Measurements from ENCODE around the gene ITGA7. TPM values are rescaled to one million over a fixed set of nuclear protein-coding genes. Genes with fewer than 3 reads are reported as not detected.

The ITGA7 gene
- total RNA-seq, 1 experiment from 2014 or later = 96.2 TPM

DNA sequence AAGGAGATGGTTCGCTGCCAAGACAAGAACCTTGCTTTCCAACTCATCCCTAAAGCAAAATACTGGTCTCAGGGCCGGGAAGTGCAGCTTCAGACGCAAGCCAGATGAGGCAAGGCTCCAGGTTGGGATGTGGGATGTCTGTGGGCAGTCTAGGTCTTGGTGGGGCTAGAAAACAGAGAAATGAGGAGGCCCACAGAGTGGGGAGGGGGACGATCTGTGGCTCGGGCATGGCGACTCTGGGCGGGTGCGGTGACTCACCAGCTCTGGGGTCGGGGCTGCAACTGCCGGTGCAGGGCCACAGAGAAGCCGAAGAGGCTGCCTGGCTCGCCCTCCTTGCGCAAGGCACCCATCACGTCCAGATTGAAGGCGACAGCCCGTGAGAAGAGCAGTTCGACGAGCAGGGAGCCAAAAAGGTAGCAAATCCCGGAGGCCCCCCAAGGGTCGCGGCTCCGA, 459 bp downstream of the ITGA7 start:
- Mint-ChIP-seq H3K36me3 (no peaks in the 10 kb centered on the region), H3K4me1 (peaks cover 36% of the 10 kb centered on the region), H3K27me3 (ENCODE audit: low read depth) (peaks cover 37% of the 10 kb centered on the region), H3K27ac (no peak overlapping the region), H3K9me3 (no peaks in the 10 kb centered on the region), H3K4me3 (peak overlapping the region; percentile 88)
- POLR2A ChIA-PET = interaction anchor here (1.0 to 2.0 kb wide), 5 partner anchors 8 to 123 kb away, joined by 3 to 13 read pairs (median 6); partner anchors contain the start of genes BLOC1S1 and CD63
- CTCF ChIA-PET = interaction anchor here (0.5 to 3.9 kb wide), 15 partner anchors 11 to 290 kb away, joined by 3 to 141 read pairs (median 8); partner anchors contain the start of genes BLOC1S1, CD63, DNAJC14 and ORMDL2
- TF ChIP-seq, protein P1, sequence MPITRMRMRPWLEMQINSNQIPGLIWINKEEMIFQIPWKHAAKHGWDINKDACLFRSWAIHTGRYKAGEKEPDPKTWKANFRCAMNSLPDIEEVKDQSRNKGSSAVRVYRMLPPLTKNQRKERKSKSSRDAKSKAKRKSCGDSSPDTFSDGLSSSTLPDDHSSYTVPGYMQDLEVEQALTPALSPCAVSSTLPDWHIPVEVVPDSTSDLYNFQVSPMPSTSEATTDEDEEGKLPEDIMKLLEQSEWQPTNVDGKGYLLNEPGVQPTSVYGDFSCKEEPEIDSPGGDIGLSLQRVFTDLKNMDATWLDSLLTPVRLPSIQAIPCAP (CRISPR knock-in tag; IDR thresholded peaks at IDR 0.05) = no peak
- no peak for TF ChIP-seq PRRX2 (CRISPR knock-in tag; IDR thresholded peaks at IDR 0.05)
- TF ChIP-seq, protein P2, sequence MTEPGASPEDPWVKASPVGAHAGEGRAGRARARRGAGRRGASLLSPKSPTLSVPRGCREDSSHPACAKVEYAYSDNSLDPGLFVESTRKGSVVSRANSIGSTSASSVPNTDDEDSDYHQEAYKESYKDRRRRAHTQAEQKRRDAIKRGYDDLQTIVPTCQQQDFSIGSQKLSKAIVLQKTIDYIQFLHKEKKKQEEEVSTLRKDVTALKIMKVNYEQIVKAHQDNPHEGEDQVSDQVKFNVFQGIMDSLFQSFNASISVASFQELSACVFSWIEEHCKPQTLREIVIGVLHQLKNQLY (CRISPR knock-in tag; IDR thresholded peaks at IDR 0.05) = no peak
- TF ChIP-seq USF2 (CRISPR knock-in tag; IDR thresholded peaks at IDR 0.05) = no peak
- TF ChIP-seq SMAD4 (CRISPR knock-in tag; IDR thresholded peaks at IDR 0.05) = no peak
- TF ChIP-seq HMGXB4 (CRISPR knock-in tag; IDR thresholded peaks at IDR 0.05) = no peak
- no peak for TF ChIP-seq RELA (CRISPR knock-in tag; IDR thresholded peaks at IDR 0.05; ENCODE audit: borderline replicate concordance)
- no peak for TF ChIP-seq CREM (CRISPR knock-in tag; IDR thresholded peaks at IDR 0.05)
- TF ChIP-seq, protein P3, sequence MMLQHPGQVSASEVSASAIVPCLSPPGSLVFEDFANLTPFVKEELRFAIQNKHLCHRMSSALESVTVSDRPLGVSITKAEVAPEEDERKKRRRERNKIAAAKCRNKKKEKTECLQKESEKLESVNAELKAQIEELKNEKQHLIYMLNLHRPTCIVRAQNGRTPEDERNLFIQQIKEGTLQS (CRISPR knock-in tag; conservative IDR thresholded peaks at IDR 0.05) = no peak
- TF ChIP-seq AFF4 (CRISPR knock-in tag; IDR thresholded peaks at IDR 0.05; ENCODE audit: borderline replicate concordance) = no peak
- DNase-seq (ENCODE audit: low spot score) (peak; percentile 52), ATAC-seq (peak; percentile 21)

DNA sequence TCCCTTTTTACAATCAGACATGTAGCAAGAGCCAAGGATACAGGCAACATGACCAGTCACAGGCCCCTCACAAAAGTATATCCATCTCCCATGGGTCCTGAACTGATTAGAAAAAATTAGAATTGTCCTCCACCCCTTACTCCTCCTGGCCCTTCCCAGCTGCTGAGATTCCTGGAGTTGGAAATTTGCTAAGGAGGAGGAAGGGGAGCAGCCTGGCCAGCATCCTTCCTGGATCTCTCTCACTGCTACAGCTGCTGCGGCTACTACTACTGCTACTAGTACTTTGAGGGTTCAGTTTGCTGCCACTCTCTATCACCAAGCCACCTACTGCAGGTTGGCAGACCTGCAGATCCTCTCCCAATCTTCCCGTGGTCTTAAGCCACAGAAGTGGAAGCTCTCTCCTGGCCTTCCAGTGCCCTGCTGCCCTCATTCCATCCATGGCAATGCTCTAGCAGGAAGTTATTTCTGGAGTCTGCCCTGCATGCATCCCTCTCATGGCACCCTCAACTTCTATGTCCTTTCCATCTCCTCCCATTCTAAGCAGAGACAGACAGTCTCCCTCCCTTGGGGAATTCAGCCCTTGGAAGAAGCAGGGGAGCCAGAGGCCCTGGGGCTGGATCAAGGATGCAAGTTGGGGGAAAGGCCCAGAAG, 1.0 kb downstream of the ITGA7 start:
- no peak for DNase-seq (ENCODE audit: low spot score)
- H3K36me3 Mint-ChIP-seq = no peaks in the 10 kb centered on the region
- peaks cover 32% of the 10 kb centered on the region for H3K27me3 Mint-ChIP-seq (ENCODE audit: low read depth)
- ChIA-PET CTCF (interaction anchor here (0.6 to 3.9 kb wide), 23 partner anchors 11 to 653 kb away, joined by 3 to 141 read pairs (median 5); partner anchors contain the start of genes BLOC1S1, CD63, DNAJC14 and ORMDL2), POLR2A (interaction anchor here (1.0 to 2.0 kb wide), 4 partner anchors 9 to 25 kb away, joined by 5 to 13 read pairs (median 6); partner anchors contain the start of genes BLOC1S1 and CD63)
- no peak for ATAC-seq
- H3K27ac Mint-ChIP-seq = no peak overlapping the region
- no peaks in the 10 kb centered on the region for H3K9me3 Mint-ChIP-seq
- H3K4me3 Mint-ChIP-seq = peak overlapping the region; percentile 88
- peaks cover 36% of the 10 kb centered on the region for H3K4me1 Mint-ChIP-seq
- TF ChIP-seq ZNF263 (CRISPR knock-in tag; IDR thresholded peaks at IDR 0.05; ENCODE audit: low read depth) = no peak
- no peak for TF ChIP-seq FOXK1 (CRISPR knock-in tag; IDR thresholded peaks at IDR 0.05)
- no peak for TF ChIP-seq CREM (CRISPR knock-in tag; IDR thresholded peaks at IDR 0.05)
- TF ChIP-seq TCF7 (CRISPR knock-in tag; IDR thresholded peaks at IDR 0.05; ENCODE audit: low read depth) = no peak
- TF ChIP-seq FOXJ3 (CRISPR knock-in tag; IDR thresholded peaks at IDR 0.05; ENCODE audit: borderline replicate concordance) = no peak
- no peak for TF ChIP-seq TP53 (CRISPR knock-in tag; IDR thresholded peaks at IDR 0.05)
- no peak for TF ChIP-seq GRHL2 (CRISPR knock-in tag; IDR thresholded peaks at IDR 0.05; ENCODE audit: insufficient replicate concordance, severe bottlenecking)
- no peak for TF ChIP-seq SOX15 (CRISPR knock-in tag; IDR thresholded peaks at IDR 0.05)
- no peak for TF ChIP-seq USF1 (CRISPR knock-in tag; IDR thresholded peaks at IDR 0.05)
- TF ChIP-seq ZNF671 (CRISPR knock-in tag; IDR thresholded peaks at IDR 0.05) = no peak
- TF ChIP-seq, protein P4, sequence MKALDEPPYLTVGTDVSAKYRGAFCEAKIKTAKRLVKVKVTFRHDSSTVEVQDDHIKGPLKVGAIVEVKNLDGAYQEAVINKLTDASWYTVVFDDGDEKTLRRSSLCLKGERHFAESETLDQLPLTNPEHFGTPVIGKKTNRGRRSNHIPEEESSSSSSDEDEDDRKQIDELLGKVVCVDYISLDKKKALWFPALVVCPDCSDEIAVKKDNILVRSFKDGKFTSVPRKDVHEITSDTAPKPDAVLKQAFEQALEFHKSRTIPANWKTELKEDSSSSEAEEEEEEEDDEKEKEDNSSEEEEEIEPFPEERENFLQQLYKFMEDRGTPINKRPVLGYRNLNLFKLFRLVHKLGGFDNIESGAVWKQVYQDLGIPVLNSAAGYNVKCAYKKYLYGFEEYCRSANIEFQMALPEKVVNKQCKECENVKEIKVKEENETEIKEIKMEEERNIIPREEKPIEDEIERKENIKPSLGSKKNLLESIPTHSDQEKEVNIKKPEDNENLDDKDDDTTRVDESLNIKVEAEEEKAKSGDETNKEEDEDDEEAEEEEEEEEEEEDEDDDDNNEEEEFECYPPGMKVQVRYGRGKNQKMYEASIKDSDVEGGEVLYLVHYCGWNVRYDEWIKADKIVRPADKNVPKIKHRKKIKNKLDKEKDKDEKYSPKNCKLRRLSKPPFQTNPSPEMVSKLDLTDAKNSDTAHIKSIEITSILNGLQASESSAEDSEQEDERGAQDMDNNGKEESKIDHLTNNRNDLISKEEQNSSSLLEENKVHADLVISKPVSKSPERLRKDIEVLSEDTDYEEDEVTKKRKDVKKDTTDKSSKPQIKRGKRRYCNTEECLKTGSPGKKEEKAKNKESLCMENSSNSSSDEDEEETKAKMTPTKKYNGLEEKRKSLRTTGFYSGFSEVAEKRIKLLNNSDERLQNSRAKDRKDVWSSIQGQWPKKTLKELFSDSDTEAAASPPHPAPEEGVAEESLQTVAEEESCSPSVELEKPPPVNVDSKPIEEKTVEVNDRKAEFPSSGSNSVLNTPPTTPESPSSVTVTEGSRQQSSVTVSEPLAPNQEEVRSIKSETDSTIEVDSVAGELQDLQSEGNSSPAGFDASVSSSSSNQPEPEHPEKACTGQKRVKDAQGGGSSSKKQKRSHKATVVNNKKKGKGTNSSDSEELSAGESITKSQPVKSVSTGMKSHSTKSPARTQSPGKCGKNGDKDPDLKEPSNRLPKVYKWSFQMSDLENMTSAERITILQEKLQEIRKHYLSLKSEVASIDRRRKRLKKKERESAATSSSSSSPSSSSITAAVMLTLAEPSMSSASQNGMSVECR (CRISPR knock-in tag; IDR thresholded peaks at IDR 0.05; ENCODE audit: borderline replicate concordance) = no peak
